Measurements from ENCODE around the gene PACS1. TPM values are rescaled to one million over a fixed set of nuclear protein-coding genes. Genes with fewer than 3 reads are reported as not detected.
"Not testable (repeated sequence)": the region's sequence is repeated elsewhere in the genome, so short reads cannot be mapped to it uniquely, and the experiment has no call there.

Gene PACS1
- total RNA-seq, 1 donor from 2014 or later, result 5.8 TPM

GRCh38 chr11:66106786-66107599 lies 36.9 kb downstream of the PACS1 start:
- DNase-seq (ENCODE audit: low spot score) (no peak), ATAC-seq (no peak)

GRCh38 chr11:66107600-66108510 lies 37.8 kb downstream of the PACS1 start:
- ATAC-seq (no peak), DNase-seq (ENCODE audit: low spot score) (no peak)

GRCh38 chr11:66109294-66109693 lies 39.2 kb downstream of the PACS1 start:
- ATAC-seq (no peak), DNase-seq (ENCODE audit: low spot score) (no peak)

- no peak for ATAC-seq
- no peak for DNase-seq (ENCODE audit: low spot score)
These were observed 41.1 kb downstream of the PACS1 start for GRCh38 chr11:66111158-66111557.

- no peak for ATAC-seq
These were observed 42.0 kb downstream of the PACS1 start for GRCh38 chr11:66112041-66112491.

GRCh38 chr11:66112601-66113499 lies 42.8 kb downstream of the PACS1 start:
- no peak for DNase-seq (ENCODE audit: low spot score)
- ATAC-seq, result peak; percentile 47

More at GRCh38 chr11:66112041-66112491, 42.0 kb downstream of the PACS1 start:
- DNase-seq (ENCODE audit: low spot score), result no peak

- DNase-seq (ENCODE audit: low spot score); ATAC-seq: not testable (repeated sequence)
These were observed 44.9 kb downstream of the PACS1 start for GRCh38 chr11:66114957-66115356.

GRCh38 chr11:66115638-66116301 lies 45.7 kb downstream of the PACS1 start:
- no peak for DNase-seq (ENCODE audit: low spot score)
- no peak for ATAC-seq

GRCh38 chr11:66116576-66117361 lies 46.7 kb downstream of the PACS1 start:
- no peak for ATAC-seq
- no peak for DNase-seq (ENCODE audit: low spot score)

GRCh38 chr11:66118847-66119246 lies 48.8 kb downstream of the PACS1 start:
- ATAC-seq (no peak), DNase-seq (ENCODE audit: low spot score) (no peak)

- DNase-seq (ENCODE audit: low spot score), result no peak
These were observed 49.5 kb downstream of the PACS1 start for GRCh38 chr11:66119348-66120133.

GRCh38 chr11:66121466-66121865 lies 51.4 kb downstream of the PACS1 start:
- ATAC-seq, result no peak
- DNase-seq (ENCODE audit: low spot score), result no peak

More at GRCh38 chr11:66119348-66120133, 49.5 kb downstream of the PACS1 start:
- ATAC-seq, result peak; percentile 29

- ATAC-seq, result no peak
- no peak for DNase-seq (ENCODE audit: low spot score)
These were observed 53.8 kb downstream of the PACS1 start for GRCh38 chr11:66123902-66124301.

GRCh38 chr11:66124564-66124963 lies 54.5 kb downstream of the PACS1 start:
- DNase-seq (ENCODE audit: low spot score) (no peak), ATAC-seq (no peak)

- ATAC-seq, result no peak
- DNase-seq (ENCODE audit: low spot score), result no peak
These were observed 56.0 kb downstream of the PACS1 start for GRCh38 chr11:66126064-66126463.

- DNase-seq (ENCODE audit: low spot score) (no peak), ATAC-seq (peak; percentile 38)
These were observed 56.9 kb downstream of the PACS1 start for GRCh38 chr11:66126808-66127555.

- no peak for ATAC-seq
- no peak for DNase-seq (ENCODE audit: low spot score)
These were observed 60.9 kb downstream of the PACS1 start for GRCh38 chr11:66130978-66131377.

Data from left lobe of liver (tissue), 2 donors.